K562 (cell line): ENCODE measurements around the gene RAD50. TPM values are rescaled to one million over a fixed set of nuclear protein-coding genes. Genes with fewer than 3 reads are reported as not detected.

Source experiments
- DACH1 ChIP-seq: fragments of 450-650 bp; IDR thresholded peaks from 2 replicates; pipeline ENCODE4 v1.6.1; 2018; ENCODE audit not compliant: partially characterized antibody
- FOXK2 ChIP-seq, 2 experiments: fragments of 450-650 bp; IDR thresholded peaks in 1 of 2; conservative IDR thresholded peaks in 1 of 2; 2 replicates each; pipeline ENCODE4 v1.6.1; 2016; ENCODE audit warnings: low read depth in 2 of 2, mild to moderate bottlenecking in 1 of 2
- IFI16 ChIP-seq: fragments of 250-450 bp; sonication (Bioruptor Pico); IDR thresholded peaks from 2 replicates; pipeline ENCODE4 v2.1.2; 2022; ENCODE audit warnings: mild to moderate bottlenecking, inconsistent platforms
- POLR2AphosphoS5 ChIP-seq: IDR thresholded peaks from 2 replicates; pipeline ENCODE4 v1.6.1; 2011; ENCODE audit warnings: mild to moderate bottlenecking, low read depth, low read length, moderate library complexity; ENCODE audit not compliant: control insufficient read depth, insufficient read depth
- POLR2H ChIP-seq: IDR thresholded peaks from 2 replicates; pipeline ENCODE4 v1.6.1; 2016; ENCODE audit warnings: missing genetic modification characterization, low read depth, mild to moderate bottlenecking, control low read depth, missing compliant biosample characterization, moderate library complexity
- POU5F1 ChIP-seq: fragments of 150-350 bp; IDR thresholded peaks from 2 replicates; pipeline ENCODE4 v1.6.1; 2014; ENCODE audit warnings: borderline replicate concordance, low read length, low read depth, mild to moderate bottlenecking; ENCODE audit not compliant: partially characterized antibody
- RBM25 ChIP-seq: fragments of 200-400 bp; formaldehyde crosslinking; IDR thresholded peaks from 2 replicates; pipeline ENCODE4 v1.6.1; 2018; ENCODE audit warnings: low read length, low read depth, moderate library complexity; ENCODE audit not compliant: severe bottlenecking
- RUNX1 ChIP-seq: sonication (generic); IDR thresholded peaks from 2 replicates; pipeline ENCODE4 v1.6.1; 2016; ENCODE audit warnings: antibody characterized with exemption, low read depth
- ZFP36 ChIP-seq: fragments of 150-350 bp; IDR thresholded peaks from 2 replicates; pipeline ENCODE4 v1.6.1; 2018; ENCODE audit warnings: low read length, low read depth; ENCODE audit not compliant: partially characterized antibody
- polyA plus RNA-seq, 8 experiments: library from polyadenylated mRNA; depleted of rRNA in 4 of 8; stranded (reverse) in 5 of 8; unstranded in 3 of 8; fragments of >200 nt; fragmentation: Nextera tagmentation in 2 of 8; fragmentation: Illumina TruSeq in 1 of 8; extraction: Ambion mirVana in 2 of 8; extraction: Trizol in 1 of 8; gene quantifications; 2 replicates each; pipeline versions ENCODE4 v1.2.1 to v1.2.3, GENCODE V29; 2011 to 2014; ENCODE audit warnings: inconsistent platforms in 1 of 8, missing spikeins in 1 of 8
- total RNA-seq, 7 experiments: library from RNA; depleted of rRNA in 6 of 7; stranded (reverse); fragments of >200 nt in 6 of 7; fragmentation: Illumina TruSeq in 2 of 7; extraction: Trizol in 2 of 7; gene quantifications; 2 replicates each; pipeline versions ENCODE4 v1.2.1 to v1.2.3, GENCODE V29; 2011 to 2021; ENCODE audit warnings: low replicate concordance in 1 of 7
- TF ChIP-seq, protein P1 (sequence below), 2 experiments: fragments of 450-650 bp in 1 of 2; IDR thresholded peaks; 2 replicates each; pipeline ENCODE4 v1.6.1; 2011 to 2017; ENCODE audit warnings: low read depth in 2 of 2, antibody characterized with exemption in 1 of 2, borderline replicate concordance in 1 of 2, low read length in 1 of 2, mild to moderate bottlenecking in 1 of 2, mixed read lengths in 1 of 2; ENCODE audit not compliant: control insufficient read depth in 1 of 2
- TF ChIP-seq, protein P2 (sequence below): fragments of 450-650 bp; conservative IDR thresholded peaks from 2 replicates; pipeline ENCODE4 v1.6.1; 2016; ENCODE audit warnings: missing genetic modification characterization, low read depth, mild to moderate bottlenecking, missing compliant biosample characterization, moderate library complexity
- TF ChIP-seq, protein P3 (sequence below): fragments of 450-650 bp; formaldehyde crosslinking; IDR thresholded peaks from 2 replicates; pipeline ENCODE4 v1.4.0; 2022; ENCODE audit warnings: missing genetic modification characterization
- TF ChIP-seq, protein P4 (sequence below): sonication (generic); formaldehyde crosslinking; IDR thresholded peaks from 2 replicates; pipeline ENCODE4 v1.8.1; 2022; ENCODE audit warnings: missing genetic modification reagents
- TF ChIP-seq, protein P5 (sequence below): fragments of 450-650 bp; IDR thresholded peaks from 2 replicates; pipeline ENCODE4 v1.6.1; 2017; ENCODE audit warnings: antibody characterized with exemption, mild to moderate bottlenecking

Gene RAD50
- total and polyA plus RNA-seq, 9 of the 15 experiments (the other 6 are each of a cell fraction or from before 2014, with no cell fraction given), result 15.3 to 74.2 (median 44.1) TPM

DNA sequence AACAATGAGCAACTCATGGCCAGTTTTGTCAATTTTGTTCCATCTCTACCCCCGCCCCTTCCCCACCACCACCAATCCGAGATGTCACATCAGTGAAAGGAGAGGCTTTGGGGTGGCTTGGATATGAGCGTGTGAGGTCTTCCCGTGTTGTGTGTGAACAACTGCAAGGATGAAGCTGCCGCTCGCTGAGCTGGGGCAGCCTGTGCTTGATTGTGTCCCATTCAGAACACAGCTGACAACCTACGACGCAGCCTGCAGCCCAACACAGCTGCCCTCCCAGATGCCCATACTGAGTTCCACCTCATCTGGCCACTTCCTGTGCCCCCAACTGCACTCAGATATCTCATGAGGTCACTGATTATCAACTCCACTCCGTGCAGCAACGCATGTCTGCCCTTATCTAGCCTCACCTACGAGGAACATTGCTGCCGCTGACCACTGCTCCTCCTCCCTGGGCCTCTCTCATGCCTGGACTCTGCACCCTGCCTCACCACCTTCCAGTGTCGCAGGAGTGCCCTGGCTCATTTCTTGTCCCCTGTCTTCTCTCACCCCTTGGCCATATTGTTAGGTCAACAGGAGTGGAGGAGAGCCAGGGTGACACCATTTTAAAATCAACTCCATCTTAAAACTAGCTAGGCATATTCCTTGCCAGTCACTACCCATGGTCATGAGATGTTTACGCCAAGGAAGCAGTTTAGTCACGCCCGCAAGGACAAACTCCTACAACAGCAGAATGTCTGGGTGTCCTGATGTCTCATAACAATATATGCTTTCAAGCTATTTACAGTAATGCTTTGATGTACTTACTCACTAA lies 109.7 kb downstream of the RAD50 start (continued):
- TF ChIP-seq, protein P1, sequence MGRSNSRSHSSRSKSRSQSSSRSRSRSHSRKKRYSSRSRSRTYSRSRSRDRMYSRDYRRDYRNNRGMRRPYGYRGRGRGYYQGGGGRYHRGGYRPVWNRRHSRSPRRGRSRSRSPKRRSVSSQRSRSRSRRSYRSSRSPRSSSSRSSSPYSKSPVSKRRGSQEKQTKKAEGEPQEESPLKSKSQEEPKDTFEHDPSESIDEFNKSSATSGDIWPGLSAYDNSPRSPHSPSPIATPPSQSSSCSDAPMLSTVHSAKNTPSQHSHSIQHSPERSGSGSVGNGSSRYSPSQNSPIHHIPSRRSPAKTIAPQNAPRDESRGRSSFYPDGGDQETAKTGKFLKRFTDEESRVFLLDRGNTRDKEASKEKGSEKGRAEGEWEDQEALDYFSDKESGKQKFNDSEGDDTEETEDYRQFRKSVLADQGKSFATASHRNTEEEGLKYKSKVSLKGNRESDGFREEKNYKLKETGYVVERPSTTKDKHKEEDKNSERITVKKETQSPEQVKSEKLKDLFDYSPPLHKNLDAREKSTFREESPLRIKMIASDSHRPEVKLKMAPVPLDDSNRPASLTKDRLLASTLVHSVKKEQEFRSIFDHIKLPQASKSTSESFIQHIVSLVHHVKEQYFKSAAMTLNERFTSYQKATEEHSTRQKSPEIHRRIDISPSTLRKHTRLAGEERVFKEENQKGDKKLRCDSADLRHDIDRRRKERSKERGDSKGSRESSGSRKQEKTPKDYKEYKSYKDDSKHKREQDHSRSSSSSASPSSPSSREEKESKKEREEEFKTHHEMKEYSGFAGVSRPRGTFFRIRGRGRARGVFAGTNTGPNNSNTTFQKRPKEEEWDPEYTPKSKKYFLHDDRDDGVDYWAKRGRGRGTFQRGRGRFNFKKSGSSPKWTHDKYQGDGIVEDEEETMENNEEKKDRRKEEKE (IDR thresholded peaks at IDR 0.05; ENCODE audit: borderline replicate concordance in 1 of 2, control insufficient read depth in 1 of 2, low read depth in 2 of 2, low read length in 1 of 2), result peak in 1 of 2 experiments; percentile 98; a peak in 2 of 4 replicates
- no peak for TF ChIP-seq POLR2H (tag)
- TF ChIP-seq, protein P2, sequence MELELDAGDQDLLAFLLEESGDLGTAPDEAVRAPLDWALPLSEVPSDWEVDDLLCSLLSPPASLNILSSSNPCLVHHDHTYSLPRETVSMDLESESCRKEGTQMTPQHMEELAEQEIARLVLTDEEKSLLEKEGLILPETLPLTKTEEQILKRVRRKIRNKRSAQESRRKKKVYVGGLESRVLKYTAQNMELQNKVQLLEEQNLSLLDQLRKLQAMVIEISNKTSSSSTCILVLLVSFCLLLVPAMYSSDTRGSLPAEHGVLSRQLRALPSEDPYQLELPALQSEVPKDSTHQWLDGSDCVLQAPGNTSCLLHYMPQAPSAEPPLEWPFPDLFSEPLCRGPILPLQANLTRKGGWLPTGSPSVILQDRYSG, result peak; percentile 99
- no peak for TF ChIP-seq DACH1
- no peak for TF ChIP-seq FOXK2 (conservative IDR thresholded peaks at IDR 0.05 in 1 of 2, IDR thresholded peaks at IDR 0.05 in 1 of 2; ENCODE audit: low read depth in 2 of 2)
- TF ChIP-seq, protein P3, sequence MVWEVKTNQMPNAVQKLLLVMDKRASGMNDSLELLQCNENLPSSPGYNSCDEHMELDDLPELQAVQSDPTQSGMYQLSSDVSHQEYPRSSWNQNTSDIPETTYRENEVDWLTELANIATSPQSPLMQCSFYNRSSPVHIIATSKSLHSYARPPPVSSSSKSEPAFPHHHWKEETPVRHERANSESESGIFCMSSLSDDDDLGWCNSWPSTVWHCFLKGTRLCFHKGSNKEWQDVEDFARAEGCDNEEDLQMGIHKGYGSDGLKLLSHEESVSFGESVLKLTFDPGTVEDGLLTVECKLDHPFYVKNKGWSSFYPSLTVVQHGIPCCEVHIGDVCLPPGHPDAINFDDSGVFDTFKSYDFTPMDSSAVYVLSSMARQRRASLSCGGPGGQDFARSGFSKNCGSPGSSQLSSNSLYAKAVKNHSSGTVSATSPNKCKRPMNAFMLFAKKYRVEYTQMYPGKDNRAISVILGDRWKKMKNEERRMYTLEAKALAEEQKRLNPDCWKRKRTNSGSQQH, result peak; percentile 89
- TF ChIP-seq, protein P4, sequence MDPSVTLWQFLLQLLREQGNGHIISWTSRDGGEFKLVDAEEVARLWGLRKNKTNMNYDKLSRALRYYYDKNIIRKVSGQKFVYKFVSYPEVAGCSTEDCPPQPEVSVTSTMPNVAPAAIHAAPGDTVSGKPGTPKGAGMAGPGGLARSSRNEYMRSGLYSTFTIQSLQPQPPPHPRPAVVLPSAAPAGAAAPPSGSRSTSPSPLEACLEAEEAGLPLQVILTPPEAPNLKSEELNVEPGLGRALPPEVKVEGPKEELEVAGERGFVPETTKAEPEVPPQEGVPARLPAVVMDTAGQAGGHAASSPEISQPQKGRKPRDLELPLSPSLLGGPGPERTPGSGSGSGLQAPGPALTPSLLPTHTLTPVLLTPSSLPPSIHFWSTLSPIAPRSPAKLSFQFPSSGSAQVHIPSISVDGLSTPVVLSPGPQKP (CRISPR knock-in tag), result no peak
- TF ChIP-seq POU5F1, result no peak
- no peak; the same call in 1 of the 2 replicates for TF ChIP-seq RUNX1
- TF ChIP-seq, protein P5, sequence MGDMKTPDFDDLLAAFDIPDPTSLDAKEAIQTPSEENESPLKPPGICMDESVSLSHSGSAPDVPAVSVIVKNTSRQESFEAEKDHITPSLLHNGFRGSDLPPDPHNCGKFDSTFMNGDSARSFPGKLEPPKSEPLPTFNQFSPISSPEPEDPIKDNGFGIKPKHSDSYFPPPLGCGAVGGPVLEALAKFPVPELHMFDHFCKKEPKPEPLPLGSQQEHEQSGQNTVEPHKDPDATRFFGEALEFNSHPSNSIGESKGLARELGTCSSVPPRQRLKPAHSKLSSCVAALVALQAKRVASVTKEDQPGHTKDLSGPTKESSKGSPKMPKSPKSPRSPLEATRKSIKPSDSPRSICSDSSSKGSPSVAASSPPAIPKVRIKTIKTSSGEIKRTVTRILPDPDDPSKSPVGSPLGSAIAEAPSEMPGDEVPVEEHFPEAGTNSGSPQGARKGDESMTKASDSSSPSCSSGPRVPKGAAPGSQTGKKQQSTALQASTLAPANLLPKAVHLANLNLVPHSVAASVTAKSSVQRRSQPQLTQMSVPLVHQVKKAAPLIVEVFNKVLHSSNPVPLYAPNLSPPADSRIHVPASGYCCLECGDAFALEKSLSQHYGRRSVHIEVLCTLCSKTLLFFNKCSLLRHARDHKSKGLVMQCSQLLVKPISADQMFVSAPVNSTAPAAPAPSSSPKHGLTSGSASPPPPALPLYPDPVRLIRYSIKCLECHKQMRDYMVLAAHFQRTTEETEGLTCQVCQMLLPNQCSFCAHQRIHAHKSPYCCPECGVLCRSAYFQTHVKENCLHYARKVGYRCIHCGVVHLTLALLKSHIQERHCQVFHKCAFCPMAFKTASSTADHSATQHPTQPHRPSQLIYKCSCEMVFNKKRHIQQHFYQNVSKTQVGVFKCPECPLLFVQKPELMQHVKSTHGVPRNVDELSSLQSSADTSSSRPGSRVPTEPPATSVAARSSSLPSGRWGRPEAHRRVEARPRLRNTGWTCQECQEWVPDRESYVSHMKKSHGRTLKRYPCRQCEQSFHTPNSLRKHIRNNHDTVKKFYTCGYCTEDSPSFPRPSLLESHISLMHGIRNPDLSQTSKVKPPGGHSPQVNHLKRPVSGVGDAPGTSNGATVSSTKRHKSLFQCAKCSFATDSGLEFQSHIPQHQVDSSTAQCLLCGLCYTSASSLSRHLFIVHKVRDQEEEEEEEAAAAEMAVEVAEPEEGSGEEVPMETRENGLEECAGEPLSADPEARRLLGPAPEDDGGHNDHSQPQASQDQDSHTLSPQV, result peak; percentile 100
- no peak for TF ChIP-seq ZFP36
- no peak for TF ChIP-seq RBM25
- TF ChIP-seq POLR2AphosphoS5, result peak; percentile 98
- peak; percentile 92 for TF ChIP-seq IFI16
